Caki2 (cell line): ENCODE results near the gene MBNL2. TPM values are rescaled to one million over a fixed set of nuclear protein-coding genes. Genes with fewer than 3 reads are reported as not detected.

Source experiments
- DNase-seq: peaks from one replicate; pipeline ENCODE4 v3.0.0-alpha.2; 2015; ENCODE audit warnings: low read depth
- in situ Hi-C: cut with HindIII; loops from 2 replicates; pipeline ENCODE4 v1.10.0; 2016; ENCODE audit warnings: low sequenced_read_pairs, low pct_unique_long_range_greater_than_20kb, mixed read lengths
- total RNA-seq: library from RNA; depleted of rRNA; stranded (reverse); fragments of >200 nt; shearing (Covaris generic); gene quantifications from 2 replicates; pipeline ENCODE4 v1.2.3, GENCODE V29; 2014; ENCODE audit warnings: low replicate concordance

The MBNL2 gene
- total RNA-seq, 1 experiment from 2014 or later = 14.0 TPM

DNA sequence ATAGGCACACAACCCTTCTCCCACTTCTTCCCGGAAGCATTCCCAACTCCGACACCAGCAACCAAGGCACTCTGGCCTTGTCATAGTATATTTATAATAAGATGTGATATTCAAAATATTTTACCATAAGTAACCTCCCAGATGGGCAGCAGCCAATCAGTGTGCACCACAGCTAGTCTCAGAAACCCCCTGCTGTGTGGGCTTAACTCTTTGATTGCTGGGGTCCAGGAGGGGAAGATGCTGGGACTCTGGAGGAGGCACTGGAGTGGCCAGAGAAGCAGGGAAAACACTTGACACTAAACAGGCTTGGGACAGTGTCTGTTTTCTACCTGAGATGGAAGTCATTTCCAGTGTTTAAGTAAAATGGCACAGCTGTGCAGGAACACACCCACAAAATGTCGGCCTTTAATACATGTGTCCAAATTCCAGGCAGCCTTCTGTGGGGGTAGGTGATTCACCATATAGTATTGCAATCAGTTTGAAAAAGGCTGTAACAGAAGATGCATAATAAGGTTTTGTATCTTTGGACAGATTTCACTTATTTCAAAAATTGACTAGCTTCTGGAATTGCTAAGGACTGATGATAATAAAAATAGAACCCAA is 100.7 kb downstream of the MBNL2 start:
- in situ Hi-C loops = no loop called here
- no peak for DNase-seq

DNA sequence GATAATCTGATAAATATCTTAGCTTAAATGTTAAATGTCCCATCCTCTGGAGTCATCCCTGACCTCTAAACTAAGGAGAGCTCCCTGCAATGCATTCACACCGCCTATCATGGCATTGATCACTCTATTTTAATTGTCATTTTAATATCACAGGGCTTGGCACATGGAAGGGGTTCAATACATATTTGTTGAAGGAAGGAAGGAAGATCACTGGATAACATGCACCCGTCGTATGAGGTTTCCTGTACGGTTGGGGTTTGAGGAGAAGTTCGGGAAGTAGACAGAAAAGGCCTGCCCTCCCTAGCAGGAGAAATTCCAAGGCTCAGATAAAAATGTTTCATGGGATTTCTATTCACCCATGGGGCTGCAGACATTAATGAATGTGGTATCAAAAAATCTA is 102.0 kb downstream of the MBNL2 start:
- DNase-seq = no peak
- in situ Hi-C loops = no loop called here

DNA sequence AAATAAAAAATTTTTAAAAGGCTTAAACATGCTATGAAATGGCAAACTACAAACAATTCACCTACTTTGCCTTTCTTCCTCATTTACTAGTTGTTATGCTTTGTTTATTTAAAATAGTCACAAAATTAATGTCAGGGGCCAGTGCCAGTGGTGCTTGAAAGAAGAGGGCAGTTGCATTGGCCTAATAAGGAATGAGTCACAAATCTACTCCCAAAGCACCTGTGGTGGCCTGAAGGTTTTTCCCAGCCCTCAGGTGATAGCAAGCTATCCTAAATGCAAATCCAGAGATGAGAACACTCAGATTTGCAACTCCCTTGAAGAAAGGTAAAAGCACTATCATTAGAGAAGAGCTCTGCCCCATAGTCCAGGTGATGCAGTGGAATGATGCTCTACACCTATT is 103.6 kb downstream of the MBNL2 start:
- in situ Hi-C loops = no loop called here
- no peak for DNase-seq

DNA sequence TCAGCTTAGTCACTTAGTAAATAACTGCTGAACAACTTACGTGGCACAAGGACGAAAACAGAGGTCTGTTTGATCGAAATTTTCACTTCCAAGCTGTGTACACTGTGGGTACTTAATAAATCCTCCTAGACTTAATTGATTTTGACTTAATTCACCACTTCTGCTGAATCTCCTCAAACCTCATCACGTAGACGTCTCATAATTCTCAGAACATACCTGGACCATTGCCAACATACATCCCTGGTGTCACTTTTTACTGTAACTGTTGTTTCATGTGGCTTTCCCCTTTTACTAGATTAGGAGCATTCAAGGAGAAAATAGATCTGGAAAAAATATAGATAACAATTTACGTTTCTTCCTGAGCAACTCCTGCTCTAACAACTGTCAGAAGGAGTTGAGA is 105.0 kb downstream of the MBNL2 start:
- no peak for DNase-seq
- in situ Hi-C loops = no loop called here

DNA sequence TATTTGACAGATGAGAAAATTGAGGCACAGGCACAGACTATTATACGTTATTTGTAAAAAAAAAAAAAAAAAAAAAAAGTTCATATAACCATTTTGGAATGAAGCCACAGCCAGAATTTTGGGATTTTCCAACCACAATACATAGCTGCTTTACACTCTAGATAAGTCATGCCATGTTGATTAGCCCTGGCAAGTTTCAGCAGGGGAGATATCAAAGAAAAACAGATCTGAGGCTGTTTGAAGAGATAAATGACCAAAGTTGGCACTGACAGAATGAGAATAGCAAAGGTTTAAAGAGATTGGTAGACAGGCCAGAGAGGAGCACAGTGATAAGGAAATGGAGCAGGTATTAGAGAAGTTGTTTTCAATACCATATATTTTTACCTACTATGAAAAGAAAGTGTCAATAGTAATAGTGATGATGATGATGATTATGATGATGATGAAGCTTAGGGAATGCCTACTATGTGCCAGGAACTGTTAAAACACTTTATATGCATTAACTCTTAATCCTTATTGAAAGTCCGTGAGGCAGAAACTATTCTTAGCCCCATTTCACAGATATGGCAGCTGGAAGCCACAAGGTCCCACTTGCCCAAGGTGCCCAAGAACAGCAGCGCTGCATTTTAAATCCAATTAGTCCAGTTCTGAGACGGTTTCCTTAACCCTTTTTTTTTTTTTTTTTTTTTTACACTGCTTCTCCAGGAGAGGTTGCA is 105.5 kb downstream of the MBNL2 start:
- DNase-seq = peak; percentile 25
- in situ Hi-C loops = no loop called here

DNA sequence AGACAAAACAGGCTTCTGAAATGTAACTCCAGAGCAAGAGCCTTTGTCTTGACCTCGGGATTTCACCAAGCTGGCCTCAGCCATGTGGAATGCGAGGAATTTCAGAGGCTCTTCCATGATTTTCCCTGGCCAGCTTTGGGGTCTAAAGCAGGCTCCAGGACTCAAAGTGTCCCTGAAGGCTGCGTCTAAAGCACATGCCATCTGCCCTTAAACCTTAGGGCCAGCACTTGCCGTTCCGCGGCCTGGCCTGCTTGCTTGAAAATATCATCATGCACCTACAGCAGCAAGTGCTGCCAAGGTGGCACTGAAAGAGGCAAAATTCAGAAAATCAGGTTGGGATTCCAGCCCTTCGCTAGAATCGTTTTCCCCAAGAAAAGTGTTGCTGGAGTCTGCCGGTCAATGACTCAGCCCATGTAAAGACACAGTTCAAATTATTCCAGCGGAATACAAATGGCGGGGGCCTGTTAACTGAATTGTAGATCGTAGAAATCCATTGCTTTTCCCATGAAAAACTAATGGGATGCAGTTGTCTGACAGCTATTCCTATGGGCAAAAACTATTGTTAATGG is 106.2 kb downstream of the MBNL2 start:
- in situ Hi-C loops = no loop called here

DNA sequence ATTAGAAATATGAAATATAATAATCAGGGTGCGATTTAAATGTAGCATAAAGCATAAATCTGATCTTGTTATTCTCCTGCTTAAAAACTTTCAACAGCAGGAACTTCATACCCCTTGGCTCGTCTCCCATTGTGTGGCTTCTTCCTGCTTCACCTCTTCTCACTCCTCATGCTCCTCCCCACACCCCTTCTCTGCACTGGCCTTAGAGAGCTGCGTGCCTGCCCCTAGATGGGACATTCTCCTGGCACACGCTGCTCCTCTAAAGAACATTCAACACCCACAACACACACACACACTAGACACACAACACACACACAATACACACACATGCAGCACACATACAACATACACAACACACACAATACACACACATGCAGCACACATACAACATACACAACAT is 107.2 kb downstream of the MBNL2 start:
- DNase-seq = no peak
- in situ Hi-C loops = no loop called here

More for the DNA sequence above, 106.2 kb downstream of the MBNL2 start:
- DNase-seq = peak; percentile 67

DNA sequence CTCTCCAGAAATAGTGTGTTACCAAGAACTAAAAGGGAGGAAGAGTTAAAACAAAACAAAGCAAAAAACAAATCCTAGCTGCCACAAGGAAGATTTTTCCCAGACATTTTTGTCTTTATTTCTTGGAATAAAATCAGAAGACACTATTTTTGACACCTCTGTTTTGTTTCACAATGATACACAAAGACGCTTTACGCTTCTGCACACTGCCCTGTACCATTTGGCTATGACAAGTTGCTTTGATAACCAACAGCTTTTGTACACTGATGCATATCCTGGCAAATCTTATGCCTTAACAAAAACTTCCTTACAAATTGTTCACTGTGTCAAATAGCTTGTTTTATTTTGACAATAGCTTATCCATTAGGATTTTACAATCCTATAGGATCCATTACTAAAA is 108.3 kb downstream of the MBNL2 start:
- no peak for DNase-seq
- in situ Hi-C loops = no loop called here

DNA sequence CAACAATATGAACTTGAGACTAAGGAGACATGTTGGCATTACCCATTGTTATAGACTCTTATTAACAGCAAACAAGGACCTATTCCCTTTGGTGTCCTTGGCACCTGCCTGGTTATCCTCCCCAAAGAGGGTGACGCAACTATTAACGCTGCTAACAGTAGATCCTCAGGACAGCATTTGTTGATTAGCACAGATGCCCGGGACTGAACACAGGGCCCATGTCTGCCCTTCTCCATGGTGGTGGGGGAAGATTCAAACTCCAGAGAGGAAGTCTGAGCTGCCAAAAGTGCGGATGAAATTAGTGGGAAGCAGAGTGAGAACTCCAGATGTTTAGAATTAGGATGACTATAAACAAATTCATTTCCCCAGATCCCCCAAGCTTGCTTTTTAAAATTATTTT is 110.6 kb downstream of the MBNL2 start:
- in situ Hi-C loops = no loop called here
- no peak for DNase-seq

DNA sequence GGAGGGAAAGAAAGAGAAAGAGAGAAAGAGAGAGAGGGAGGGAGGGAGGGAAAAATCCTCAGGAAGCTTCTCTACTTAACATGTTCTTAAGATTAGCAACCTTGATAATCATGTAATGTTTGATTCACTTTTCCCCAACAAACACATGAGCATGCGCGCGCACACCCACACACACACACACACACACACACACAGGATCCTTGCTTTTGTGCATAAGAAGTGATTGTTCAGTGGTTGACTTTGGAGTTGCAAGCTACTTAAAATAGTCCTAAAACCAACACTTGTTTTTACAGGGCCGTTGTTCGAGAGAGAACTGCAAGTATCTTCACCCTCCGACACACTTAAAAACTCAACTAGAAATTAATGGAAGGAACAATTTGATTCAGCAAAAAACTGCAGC is 111.8 kb downstream of the MBNL2 start:
- in situ Hi-C loops = no loop called here
- no peak for DNase-seq

DNA sequence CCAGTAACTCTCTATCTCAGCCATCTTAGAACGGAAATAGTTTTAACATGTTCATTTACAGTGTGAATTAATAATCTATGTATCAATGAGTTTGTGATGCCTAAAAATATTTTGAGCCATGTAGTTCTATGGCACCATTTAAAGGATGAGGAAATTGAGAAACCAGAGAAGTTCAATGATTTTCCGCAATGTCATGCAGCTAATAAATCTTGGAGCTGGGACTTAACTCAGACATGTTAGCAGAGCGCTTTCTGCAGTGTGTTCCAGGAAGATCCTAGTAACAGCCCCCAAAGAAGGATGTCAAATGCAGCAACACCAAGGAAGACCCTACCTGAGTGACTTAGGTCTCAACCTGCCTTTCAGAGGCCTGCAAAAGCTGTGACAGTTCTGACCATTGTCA is 112.6 kb downstream of the MBNL2 start:
- in situ Hi-C loops = no loop called here

DNA sequence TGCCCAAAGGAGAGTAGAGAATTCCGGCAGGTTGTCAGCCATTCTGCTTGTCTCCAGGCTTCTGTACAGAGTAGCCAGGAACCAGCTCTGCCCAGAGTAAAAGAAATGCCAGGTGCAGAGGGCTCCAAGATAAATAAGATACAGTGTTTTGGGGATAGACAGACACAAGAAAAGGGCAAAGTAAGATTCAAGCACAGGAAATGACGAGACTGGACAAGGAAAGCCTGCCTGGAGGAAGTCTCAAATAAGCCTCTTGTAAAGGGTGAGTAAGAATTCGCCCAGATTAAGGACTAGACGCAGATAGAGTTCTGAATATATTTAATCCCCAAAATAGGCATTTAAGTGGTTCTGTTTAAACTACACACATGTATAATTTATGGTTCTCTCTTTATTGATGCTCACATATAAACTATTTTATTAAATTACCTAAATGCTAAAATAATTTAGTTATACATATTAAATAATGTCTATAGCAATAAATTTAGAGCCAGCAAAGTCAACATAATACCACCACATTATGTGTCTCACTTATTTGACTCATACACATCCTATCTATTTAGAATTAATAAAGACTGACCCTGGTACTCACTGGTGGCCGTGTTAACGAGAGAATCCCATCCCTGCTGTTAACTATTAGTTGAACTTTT is 113.5 kb downstream of the MBNL2 start:
- DNase-seq = no peak
- in situ Hi-C loops = no loop called here

More for the DNA sequence above, 112.6 kb downstream of the MBNL2 start:
- no peak for DNase-seq

DNA sequence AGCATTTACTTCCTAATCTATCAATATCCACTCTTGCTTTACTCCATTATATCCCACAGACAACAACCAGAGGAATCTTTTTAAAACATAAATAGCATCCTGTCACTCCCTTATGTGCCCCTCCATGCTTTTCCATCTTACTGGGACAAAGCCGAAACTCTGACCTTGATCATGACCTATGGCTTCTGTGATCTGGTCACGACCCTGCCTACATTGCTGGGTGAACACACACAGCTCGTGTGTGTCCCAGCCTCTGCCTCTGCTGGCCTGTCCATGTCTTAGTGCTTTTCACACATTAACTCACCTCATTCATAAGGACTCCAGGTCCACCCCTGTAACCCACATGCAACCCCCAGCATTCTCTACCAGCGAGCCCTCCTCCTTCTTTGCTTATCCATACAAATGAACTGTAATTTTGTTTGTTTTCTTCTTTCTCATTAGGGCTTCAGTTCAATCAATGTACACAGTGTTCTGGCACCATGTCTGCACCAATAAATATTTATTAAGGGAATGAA is 115.9 kb downstream of the MBNL2 start:
- in situ Hi-C loops = no loop called here
- DNase-seq = no peak

DNA sequence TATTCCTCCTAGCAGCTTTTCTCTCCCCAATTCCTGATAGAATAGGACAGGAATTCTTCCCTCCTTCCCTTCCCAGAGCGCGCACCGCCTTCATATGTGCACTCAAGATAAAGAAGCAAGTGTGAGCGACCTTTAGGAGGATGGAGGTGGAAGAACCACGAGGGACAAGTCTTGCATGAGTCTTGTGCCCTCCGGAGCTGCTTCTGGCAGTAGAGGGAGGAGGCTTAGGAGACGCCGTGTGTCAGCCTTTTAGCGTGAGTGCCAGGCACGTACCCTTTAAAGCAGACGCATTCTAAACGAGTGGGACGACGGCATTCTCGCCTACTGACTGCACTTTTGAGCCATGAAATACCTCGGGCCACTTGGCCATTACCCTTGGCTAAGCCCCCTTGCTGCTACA is 116.4 kb downstream of the MBNL2 start:
- no peak for DNase-seq
- in situ Hi-C loops = no loop called here

DNA sequence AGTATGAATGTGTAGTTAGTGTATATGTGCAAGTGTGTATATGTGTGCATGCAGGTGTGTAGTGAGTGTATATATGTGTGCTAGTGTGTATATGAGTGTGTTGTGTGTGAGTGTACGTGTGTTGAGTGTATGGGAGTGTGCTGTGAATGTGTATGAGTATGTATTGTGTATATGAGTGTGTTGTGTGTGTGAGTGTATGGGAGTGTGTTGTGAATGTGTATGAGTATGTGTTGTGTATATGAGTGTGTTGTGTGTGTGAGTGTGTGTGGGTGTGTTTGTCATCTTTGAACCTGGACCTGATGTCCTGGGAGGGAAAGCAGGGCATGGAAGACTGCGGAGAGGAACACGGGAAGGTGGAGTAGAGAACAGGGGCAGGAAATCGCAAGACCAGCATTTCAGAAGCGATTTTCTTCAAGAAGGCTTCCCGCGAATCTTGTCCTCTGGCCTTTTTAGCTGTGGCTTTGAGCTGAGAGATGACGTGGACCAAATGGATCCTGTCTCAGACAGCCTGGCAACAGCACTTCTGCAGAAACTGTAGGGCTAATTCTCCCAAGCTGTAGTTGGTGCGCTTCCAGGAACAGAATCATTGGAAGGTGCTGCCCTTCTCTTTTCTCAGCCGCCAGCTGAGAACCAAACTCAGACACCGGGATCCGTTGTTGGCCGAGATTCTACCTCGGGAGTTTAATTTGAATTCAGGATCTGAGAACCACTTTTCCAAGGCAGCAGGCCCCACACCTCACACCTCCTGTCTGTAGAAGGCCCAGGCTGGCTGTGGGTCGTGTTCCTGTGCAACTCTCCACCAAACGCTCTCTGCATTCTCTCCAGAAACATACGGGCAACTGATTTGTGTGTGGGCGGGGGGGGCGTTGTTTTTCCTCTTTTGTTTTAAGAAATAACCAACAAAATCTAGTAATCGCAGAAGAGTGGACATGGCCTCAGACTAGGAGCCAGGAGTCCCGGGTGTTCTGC is 117.2 kb downstream of the MBNL2 start:
- in situ Hi-C loops = no loop called here
- DNase-seq = no peak

DNA sequence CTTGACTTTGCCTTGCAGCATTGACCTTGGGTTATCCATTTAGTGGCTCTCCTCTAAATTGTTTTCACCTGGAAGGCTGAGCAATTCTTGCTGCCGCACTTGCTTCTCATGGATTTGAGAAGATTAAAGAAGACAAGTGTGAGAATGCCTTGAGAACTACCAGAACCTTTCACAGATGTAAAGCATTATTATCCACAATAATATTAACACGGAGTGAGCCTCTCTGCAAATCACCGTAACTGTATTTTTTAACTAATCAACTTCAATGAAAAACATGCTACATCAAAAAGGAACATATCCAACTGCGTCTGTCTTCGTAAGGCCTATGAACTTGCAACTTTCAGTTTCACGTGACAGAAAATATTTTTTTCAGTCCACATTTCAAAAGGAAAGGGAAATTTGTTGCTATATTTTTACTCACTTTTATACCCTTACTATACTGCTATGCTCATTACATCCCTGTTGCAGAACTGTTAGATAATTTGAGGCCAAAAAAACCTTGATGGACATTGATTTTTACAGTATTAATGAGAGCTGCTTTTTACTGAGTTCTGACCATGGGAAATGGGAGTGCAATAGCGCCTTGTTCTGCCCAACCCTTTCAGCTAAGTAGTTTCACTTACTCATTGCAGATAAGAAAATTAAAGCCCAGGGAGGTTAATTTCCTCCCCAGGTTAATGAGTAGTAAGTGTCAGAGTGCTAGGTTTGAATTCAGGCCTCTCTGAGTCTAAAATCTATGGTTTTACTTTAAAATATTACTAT is 118.0 kb downstream of the MBNL2 start:
- in situ Hi-C loops = no loop called here
- DNase-seq = no peak

DNA sequence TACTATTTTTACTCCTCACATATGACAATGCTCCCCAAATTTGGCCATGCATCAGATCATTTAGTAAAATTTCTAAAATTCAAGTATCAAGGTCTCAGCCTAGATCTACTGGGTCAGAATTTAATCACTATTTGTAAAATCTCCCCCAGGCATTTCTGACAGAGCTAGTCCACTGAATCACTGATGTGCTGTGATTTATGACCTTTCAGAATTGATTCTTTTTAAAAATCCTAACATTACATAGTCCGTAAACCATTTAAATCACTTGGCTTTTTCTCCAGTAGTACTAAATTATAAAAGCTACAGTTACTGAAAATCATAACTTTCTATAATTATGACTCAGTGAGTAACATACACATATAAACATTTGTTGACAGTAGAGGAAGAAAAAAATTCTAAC is 119.0 kb downstream of the MBNL2 start:
- in situ Hi-C loops = no loop called here

More for the DNA sequence above, 119.0 kb downstream of the MBNL2 start:
- DNase-seq = no peak
